ENCODE data around the gene PLEKHA7. TPM values are rescaled to one million over a fixed set of nuclear protein-coding genes. Genes with fewer than 3 reads are reported as not detected.

PLEKHA7 gene
- total RNA-seq, 2 experiments from 2014 or later = 0.47 to 0.50 TPM

DNA sequence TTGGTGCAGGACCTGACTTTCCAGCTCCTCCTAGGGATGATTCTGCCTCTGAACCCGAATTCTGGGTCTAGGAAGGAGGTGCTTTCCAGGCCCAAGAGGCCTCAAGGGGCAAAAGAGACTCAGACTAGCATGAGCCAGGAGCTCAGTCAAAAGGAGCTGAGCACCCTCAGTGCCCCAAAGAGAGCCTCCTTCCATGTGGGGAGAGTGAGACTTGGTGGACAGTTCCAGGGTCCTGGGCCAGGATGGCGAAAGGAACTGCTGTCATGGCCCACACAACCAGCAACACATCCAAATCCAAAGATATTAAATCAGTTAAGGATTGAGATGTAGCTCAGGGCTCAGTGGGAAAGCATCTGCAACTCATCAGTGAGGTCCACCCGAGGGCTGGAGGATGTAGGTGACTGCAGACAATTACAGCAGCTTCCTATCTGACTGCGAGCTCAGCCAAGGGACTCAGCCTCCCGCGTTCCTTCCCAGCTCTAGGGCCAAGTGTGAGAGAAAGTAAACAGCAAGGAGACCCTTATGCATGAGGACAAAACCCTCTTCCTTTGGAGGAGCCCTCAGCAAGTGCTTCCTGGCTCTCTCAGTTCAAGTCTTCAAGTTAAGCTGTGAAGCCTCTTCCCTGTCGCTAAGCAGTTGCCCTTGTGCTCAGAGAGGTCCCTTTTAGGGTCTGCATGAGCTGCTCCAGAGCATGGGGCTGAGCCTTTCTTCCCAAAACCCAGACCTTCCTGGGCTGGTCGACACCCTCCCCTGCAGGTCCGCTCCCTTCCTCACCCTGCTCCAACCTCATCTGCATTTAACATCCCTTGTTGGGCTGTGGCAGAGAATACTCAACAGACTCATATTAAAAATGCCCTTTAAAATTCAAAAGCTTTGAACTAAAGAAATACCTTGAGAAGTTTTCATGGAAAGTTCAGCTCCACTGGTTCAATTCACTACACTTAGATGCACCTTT lies 240.0 kb downstream of the PLEKHA7 start:
- ChIA-PET POLR2A (interaction anchor here (0.9 to 1.1 kb wide), 2 partner anchors 9 to 36 kb away, joined by 3 to 4 read pairs; partner anchors contain the start of gene C11orf58), CTCF (interaction anchor here (1.5 to 1.9 kb wide), 3 partner anchors 11 to 15 kb away, joined by 5 to 10 read pairs (median 7); no protein-coding TSS in a partner anchor)
- no peak for ATAC-seq
- no peaks in the 10 kb centered on the region for H3K36me3 Mint-ChIP-seq (ENCODE audit: low read depth)
- no peak for DNase-seq
- H3K4me3 Mint-ChIP-seq = no peak overlapping the region
- H3K27ac Mint-ChIP-seq = no peak overlapping the region
- no peaks in the 10 kb centered on the region for H3K27me3 Mint-ChIP-seq (ENCODE audit: low read depth)
- no peaks in the 10 kb centered on the region for H3K4me1 Mint-ChIP-seq (ENCODE audit: low read depth)
- H3K9me3 Mint-ChIP-seq (ENCODE audit: insufficient read depth) = no peaks in the 10 kb centered on the region

DNA sequence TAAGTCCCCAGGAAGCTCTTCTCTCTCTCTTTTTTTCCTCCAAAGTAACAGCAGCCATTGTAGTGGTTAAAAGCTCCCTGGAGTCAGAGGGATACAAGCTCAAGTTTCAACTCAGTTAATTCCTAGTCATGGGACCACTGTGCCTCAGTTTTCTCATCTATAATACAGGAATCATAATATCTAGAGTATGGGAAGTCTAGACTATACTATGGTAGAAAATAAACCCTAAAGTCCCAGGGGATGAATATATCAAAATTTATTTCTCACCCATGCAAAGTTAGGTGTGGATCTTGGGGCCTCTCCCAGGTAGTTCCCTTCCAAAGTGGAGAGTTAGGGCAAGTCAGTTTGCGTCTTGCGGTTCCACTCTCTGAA lies 242.1 kb downstream of the PLEKHA7 start:
- DNase-seq = no peak
- Mint-ChIP-seq H3K4me3 (no peak overlapping the region), H3K36me3 (ENCODE audit: low read depth) (no peaks in the 10 kb centered on the region), H3K4me1 (ENCODE audit: low read depth) (no peaks in the 10 kb centered on the region), H3K27me3 (ENCODE audit: low read depth) (peaks cover 2% of the 10 kb centered on the region), H3K27ac (no peak overlapping the region), H3K9me3 (ENCODE audit: insufficient read depth) (no peaks in the 10 kb centered on the region)
- ChIA-PET CTCF (interaction anchor here (1.7 kb wide), 1 partner anchor 15 kb away, joined by 5 read pairs; no protein-coding TSS in a partner anchor), POLR2A (no interaction called here)
- ATAC-seq = no peak

- Mint-ChIP-seq H3K27ac (no peak overlapping the region), H3K9me3 (ENCODE audit: insufficient read depth) (no peaks in the 10 kb centered on the region), H3K27me3 (ENCODE audit: low read depth) (peaks cover 2% of the 10 kb centered on the region), H3K4me1 (ENCODE audit: low read depth) (no peaks in the 10 kb centered on the region), H3K4me3 (no peak overlapping the region), H3K36me3 (ENCODE audit: low read depth) (no peaks in the 10 kb centered on the region)
- DNase-seq (no peak), ATAC-seq (no peak)
- ChIA-PET POLR2A (no interaction called here), CTCF (no interaction called here)
Measured at GRCh38 chr11:16771350-16772140, 242.7 kb downstream of the PLEKHA7 start.

- Mint-ChIP-seq H3K36me3 (ENCODE audit: low read depth) (no peaks in the 10 kb centered on the region), H3K9me3 (ENCODE audit: insufficient read depth) (no peaks in the 10 kb centered on the region), H3K27ac (no peak overlapping the region), H3K4me1 (ENCODE audit: low read depth) (no peaks in the 10 kb centered on the region), H3K4me3 (no peak overlapping the region), H3K27me3 (ENCODE audit: low read depth) (peaks cover 2% of the 10 kb centered on the region)
- ChIA-PET CTCF (no interaction called here), POLR2A (interaction anchor here (0.7 kb wide), 1 partner anchor 32 kb away, joined by 5 read pairs; the partner anchor contains the start of gene C11orf58)
- no peak for DNase-seq
- ATAC-seq = no peak
Measured at GRCh38 chr11:16770016-16770415, 244.2 kb downstream of the PLEKHA7 start.

GRCh38 chr11:16769386-16769785 lies 244.8 kb downstream of the PLEKHA7 start:
- H3K36me3 Mint-ChIP-seq (ENCODE audit: low read depth) = no peaks in the 10 kb centered on the region
- no peaks in the 10 kb centered on the region for H3K4me1 Mint-ChIP-seq (ENCODE audit: low read depth)
- ChIA-PET CTCF (no interaction called here), POLR2A (no interaction called here)
- H3K27ac Mint-ChIP-seq = no peak overlapping the region
- no peaks in the 10 kb centered on the region for H3K9me3 Mint-ChIP-seq (ENCODE audit: insufficient read depth)
- no peak for DNase-seq
- no peak overlapping the region for H3K4me3 Mint-ChIP-seq
- peaks cover 2% of the 10 kb centered on the region for H3K27me3 Mint-ChIP-seq (ENCODE audit: low read depth)
- ATAC-seq = no peak

- Mint-ChIP-seq H3K36me3 (ENCODE audit: low read depth) (no peaks in the 10 kb centered on the region), H3K27me3 (ENCODE audit: low read depth) (peaks cover 2% of the 10 kb centered on the region), H3K27ac (no peak overlapping the region), H3K4me1 (ENCODE audit: low read depth) (no peaks in the 10 kb centered on the region), H3K9me3 (ENCODE audit: insufficient read depth) (no peaks in the 10 kb centered on the region), H3K4me3 (no peak overlapping the region)
- no peak for ATAC-seq
- CTCF ChIA-PET = interaction anchor here (0.9 to 1.2 kb wide), 3 partner anchors 18 to 20 kb away, joined by 3 to 4 read pairs (median 3); no protein-coding TSS in a partner anchor
- DNase-seq = peak; percentile 4
- POLR2A ChIA-PET = no interaction called here
Measured at GRCh38 chr11:16767957-16768356, 246.3 kb downstream of the PLEKHA7 start.

- Mint-ChIP-seq H3K9me3 (ENCODE audit: insufficient read depth) (no peaks in the 10 kb centered on the region), H3K27me3 (ENCODE audit: low read depth) (peaks cover 2% of the 10 kb centered on the region), H3K27ac (no peak overlapping the region), H3K36me3 (ENCODE audit: low read depth) (no peaks in the 10 kb centered on the region), H3K4me3 (no peak overlapping the region), H3K4me1 (ENCODE audit: low read depth) (no peaks in the 10 kb centered on the region)
- CTCF ChIA-PET = interaction anchor here (0.9 kb wide), 1 partner anchor 18 kb away, joined by 3 read pairs; no protein-coding TSS in a partner anchor
- ATAC-seq (no peak), DNase-seq (peak; percentile 12)
- POLR2A ChIA-PET = interaction anchor here (0.6 kb wide), 1 partner anchor 15 kb away, joined by 3 read pairs; no protein-coding TSS in a partner anchor
Measured at GRCh38 chr11:16767137-16767536, 247.1 kb downstream of the PLEKHA7 start.

DNA sequence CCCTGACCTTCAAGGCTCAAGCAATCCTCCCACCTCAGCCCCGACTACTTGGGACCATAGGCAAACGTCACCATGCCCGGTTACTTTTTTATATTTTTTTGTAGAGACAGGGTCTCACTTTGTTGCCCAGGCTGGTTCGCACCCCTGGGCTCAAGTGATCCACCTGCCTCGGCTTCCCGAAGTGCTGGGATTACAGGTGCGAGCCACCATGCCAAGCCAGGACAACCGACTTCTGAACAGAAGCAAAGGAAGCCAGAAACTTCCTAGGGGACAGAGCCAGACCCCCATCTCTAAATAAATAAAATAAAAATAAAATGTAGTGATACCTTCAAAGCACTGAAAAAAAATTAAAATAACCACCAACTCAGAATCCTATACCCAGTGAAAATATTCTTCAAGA lies 249.3 kb downstream of the PLEKHA7 start:
- Mint-ChIP-seq H3K27me3 (ENCODE audit: low read depth) (peaks cover 2% of the 10 kb centered on the region), H3K36me3 (ENCODE audit: low read depth) (no peaks in the 10 kb centered on the region), H3K4me3 (no peak overlapping the region), H3K9me3 (ENCODE audit: insufficient read depth) (no peaks in the 10 kb centered on the region), H3K27ac (no peak overlapping the region), H3K4me1 (ENCODE audit: low read depth) (peaks cover 2% of the 10 kb centered on the region)
- ATAC-seq (no peak), DNase-seq (peak; percentile 6)
- ChIA-PET POLR2A (no interaction called here), CTCF (no interaction called here)

GRCh38 chr11:16763746-16764145 lies 250.5 kb downstream of the PLEKHA7 start:
- H3K4me1 Mint-ChIP-seq (ENCODE audit: low read depth) = peaks cover 3% of the 10 kb centered on the region
- DNase-seq (no peak), ATAC-seq (no peak)
- POLR2A ChIA-PET = no interaction called here
- H3K27me3 Mint-ChIP-seq (ENCODE audit: low read depth) = peaks cover 2% of the 10 kb centered on the region
- no peak overlapping the region for H3K4me3 Mint-ChIP-seq
- no peaks in the 10 kb centered on the region for H3K9me3 Mint-ChIP-seq (ENCODE audit: insufficient read depth)
- H3K27ac Mint-ChIP-seq = no peak overlapping the region
- CTCF ChIA-PET = no interaction called here
- peaks cover 3% of the 10 kb centered on the region for H3K36me3 Mint-ChIP-seq (ENCODE audit: low read depth)

GRCh38 chr11:16759857-16760508 lies 254.2 kb downstream of the PLEKHA7 start:
- ATAC-seq = no peak
- Mint-ChIP-seq H3K4me3 (no peak overlapping the region), H3K36me3 (ENCODE audit: low read depth) (peaks cover 25% of the 10 kb centered on the region), H3K9me3 (ENCODE audit: insufficient read depth) (no peaks in the 10 kb centered on the region), H3K27ac (no peak overlapping the region), H3K4me1 (ENCODE audit: low read depth) (peaks cover 3% of the 10 kb centered on the region), H3K27me3 (ENCODE audit: low read depth) (no peaks in the 10 kb centered on the region)
- DNase-seq = peak; percentile 4
- ChIA-PET CTCF (interaction anchor here (1.3 to 1.6 kb wide), 2 partner anchors 26 to 28 kb away, joined by 4 to 5 read pairs; no protein-coding TSS in a partner anchor), POLR2A (no interaction called here)

- POLR2A ChIA-PET = no interaction called here
- Mint-ChIP-seq H3K27me3 (ENCODE audit: low read depth) (no peaks in the 10 kb centered on the region), H3K4me3 (no peak overlapping the region), H3K4me1 (ENCODE audit: low read depth) (peaks cover 3% of the 10 kb centered on the region), H3K36me3 (ENCODE audit: low read depth) (peaks cover 34% of the 10 kb centered on the region), H3K9me3 (ENCODE audit: insufficient read depth) (no peaks in the 10 kb centered on the region), H3K27ac (no peak overlapping the region)
- no peak for ATAC-seq
- no peak for DNase-seq
- CTCF ChIA-PET = no interaction called here
Measured at GRCh38 chr11:16758382-16759024, 255.7 kb downstream of the PLEKHA7 start.
